GM23338 (cell line): Measurements from ENCODE around the gene EPRS1. TPM values are rescaled to one million over a fixed set of nuclear protein-coding genes. Genes with fewer than 3 reads are reported as not detected.

ENCODE experiments used
- ATAC-seq: fragments of 200-7000 bp; cut with Tn5 transposase; 3 replicates; pipeline ENCODE4 v1.9.1; 2020
- DNase-seq: peaks from one replicate; pipeline ENCODE4 v3.0.0-alpha.2; 2015; ENCODE audit warnings: low spot score
- H2AFZ ChIP-seq: fragments of 200-600 bp; sonication (generic); 2 replicates; pipeline ENCODE4 v1.8.0; 2016; ENCODE audit warnings: antibody characterized with exemption, mild to moderate bottlenecking, moderate library complexity
- H3F3A ChIP-seq: fragments of 200-600 bp; sonication (generic); replicated peaks from 2 replicates; pipeline ENCODE4 v1.8.0; 2017; ENCODE audit warnings: antibody characterized with exemption, mixed run types, low read depth
- H3K27ac ChIP-seq: fragments of 200-600 bp; sonication (generic); 2 replicates; pipeline ENCODE4 v1.6.1; 2016; ENCODE audit warnings: low read depth
- H3K27me3 ChIP-seq: fragments of 200-600 bp; sonication (generic); 2 replicates; pipeline ENCODE4 v1.8.0; 2016; ENCODE audit warnings: mild to moderate bottlenecking, mixed run types, moderate library complexity; ENCODE audit not compliant: insufficient read depth
- H3K36me3 ChIP-seq: fragments of 200-600 bp; sonication (generic); 2 replicates; pipeline ENCODE4 v1.8.0; 2016; ENCODE audit warnings: mild to moderate bottlenecking; ENCODE audit not compliant: insufficient read depth
- H3K4me1 ChIP-seq: fragments of 200-600 bp; sonication (generic); 2 replicates; pipeline ENCODE4 v1.8.0; 2016; ENCODE audit warnings: mild to moderate bottlenecking, moderate library complexity; ENCODE audit not compliant: insufficient read depth
- H3K4me2 ChIP-seq: fragments of 200-600 bp; sonication (generic); 2 replicates; pipeline ENCODE4 v1.7.1; 2017; ENCODE audit warnings: mixed run types
- H3K4me3 ChIP-seq: fragments of 200-600 bp; sonication (generic); 2 replicates; pipeline ENCODE4 v1.6.1; 2016; ENCODE audit warnings: mixed run types
- H3K79me2 ChIP-seq: fragments of 200-600 bp; sonication (generic); replicated peaks from 2 replicates; pipeline ENCODE4 v1.8.0; 2017; ENCODE audit warnings: mild to moderate bottlenecking; ENCODE audit not compliant: insufficient read depth
- H3K9me2 ChIP-seq: fragments of 200-600 bp; sonication (generic); 2 replicates; pipeline ENCODE4 v1.8.0; 2017; ENCODE audit not compliant: insufficient read depth
- H4K20me1 ChIP-seq: fragments of 200-600 bp; sonication (generic); replicated peaks from 2 replicates; pipeline ENCODE4 v1.8.0; 2017; ENCODE audit warnings: mild to moderate bottlenecking; ENCODE audit not compliant: insufficient read depth
- H3K27ac Mint-ChIP-seq: 2 replicates; pipeline ENCODE4 v1.8.0; 2020; ENCODE audit warnings: inconsistent platforms, mild to moderate bottlenecking, moderate library complexity, mixed read lengths
- H3K27me3 Mint-ChIP-seq: 3 replicates; pipeline ENCODE4 v1.8.0; 2022; ENCODE audit warnings: low read depth, mild to moderate bottlenecking, moderate library complexity, mixed read lengths, inconsistent platforms; ENCODE audit not compliant: insufficient read depth, poor library complexity
- H3K36me3 Mint-ChIP-seq: 3 replicates; pipeline ENCODE4 v1.8.0; 2021; ENCODE audit warnings: low read depth, mild to moderate bottlenecking, inconsistent platforms, moderate library complexity, mixed read lengths
- H3K4me1 Mint-ChIP-seq: 3 replicates; pipeline ENCODE4 v1.8.0; 2020; ENCODE audit warnings: mild to moderate bottlenecking, inconsistent platforms, mixed read lengths
- H3K4me3 Mint-ChIP-seq: 3 replicates; pipeline ENCODE4 v1.8.0; 2021; ENCODE audit warnings: moderate library complexity, mild to moderate bottlenecking, inconsistent platforms, mixed read lengths
- H3K9me3 Mint-ChIP-seq: 3 replicates; pipeline ENCODE4 v1.8.0; 2020; ENCODE audit warnings: moderate library complexity, mild to moderate bottlenecking, inconsistent platforms, mixed read lengths
- EZH2phosphoT487 ChIP-seq: fragments of 200-600 bp; sonication (generic); IDR thresholded peaks from one replicate; pipeline ENCODE4 v1.8.1; 2018; ENCODE audit warnings: antibody characterized with exemption; ENCODE audit not compliant: unreplicated experiment
- JUNB ChIP-seq: IDR thresholded peaks from one replicate; pipeline ENCODE4 v1.6.1; 2016; ENCODE audit warnings: antibody characterized with exemption; ENCODE audit not compliant: unreplicated experiment
- NANOG ChIP-seq: IDR thresholded peaks from 2 replicates; pipeline ENCODE4 v1.6.1; 2016; ENCODE audit warnings: antibody characterized with exemption, borderline replicate concordance
- STAT1 ChIP-seq: IDR thresholded peaks from one replicate; pipeline ENCODE4 v1.6.1; 2016; ENCODE audit warnings: antibody characterized with exemption; ENCODE audit not compliant: unreplicated experiment
- ZNF114 ChIP-seq: fragments of 250-450 bp; sonication (Bioruptor Pico); IDR thresholded peaks from 2 replicates; pipeline ENCODE4 v1.5.0; 2020; ENCODE audit warnings: mild to moderate bottlenecking, moderate library complexity
- polyA plus RNA-seq: library from polyadenylated mRNA; unstranded; fragments of >200 nt; fragmentation: Nextera tagmentation; extraction: Ambion mirVana; gene quantifications from 2 replicates; pipeline ENCODE4 v1.2.1, GENCODE V29; 2016
- total RNA-seq: library from RNA; depleted of rRNA; stranded (reverse); fragments of >200 nt; shearing (Covaris generic); gene quantifications from 2 replicates; pipeline ENCODE4 v1.2.3, GENCODE V29; 2014
- TF ChIP-seq, protein P1 (sequence below), 2 experiments: fragments of 200-600 bp in 1 of 2; sonication (generic) in 1 of 2; conservative IDR thresholded peaks; 2 replicates each; pipeline versions ENCODE4 v1.5.1 to v1.6.1; 2016 to 2017; ENCODE audit warnings: antibody characterized with exemption in 2 of 2, low read depth in 2 of 2, mild to moderate bottlenecking in 2 of 2, moderate library complexity in 1 of 2
- TF ChIP-seq, protein P2 (sequence below): IDR thresholded peaks from 2 replicates; pipeline ENCODE4 v1.6.1; 2016; ENCODE audit warnings: antibody characterized with exemption

The EPRS1 gene
- total and polyA plus RNA-seq, 2 experiments from 2014 or later, result 133 to 158 TPM

DNA sequence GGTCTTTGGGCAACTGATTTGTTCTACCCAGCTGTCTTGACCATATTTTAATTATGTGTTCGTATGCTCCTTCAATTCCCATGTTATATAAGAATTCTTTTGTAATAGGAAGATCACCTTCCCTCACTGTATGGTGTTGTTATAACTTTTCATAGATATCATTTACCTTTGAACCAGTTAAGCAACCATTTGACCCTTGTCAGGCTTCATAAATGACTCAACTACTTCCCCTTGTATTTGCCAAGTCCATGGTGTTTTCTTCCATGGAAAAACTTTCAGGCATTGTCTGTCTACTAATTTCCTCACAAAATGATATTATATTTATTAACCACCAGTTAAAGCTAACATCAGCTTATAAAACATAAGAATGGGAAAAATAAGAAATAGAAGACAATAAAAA lies 38.2 kb upstream of the EPRS1 start:
- peaks cover 3% of the 10 kb centered on the region for H3K27me3 Mint-ChIP-seq
- no peak overlapping the region for H2AFZ ChIP-seq
- no peaks in the 10 kb centered on the region for H3K4me1 Mint-ChIP-seq
- no peaks in the 10 kb centered on the region for H3F3A ChIP-seq
- H3K27ac ChIP-seq, result no peak overlapping the region
- no peak overlapping the region for H3K4me2 ChIP-seq
- H3K9me3 Mint-ChIP-seq, result no peaks in the 10 kb centered on the region
- no peaks in the 10 kb centered on the region for H3K36me3 Mint-ChIP-seq
- H3K9me2 ChIP-seq, result no peaks in the 10 kb centered on the region
- ATAC-seq (no peak), DNase-seq (no peak)
- H3K27ac Mint-ChIP-seq, result no peak overlapping the region
- no peaks in the 10 kb centered on the region for H3K27me3 ChIP-seq
- no peak overlapping the region for H3K4me3 Mint-ChIP-seq
- TF ChIP-seq, protein P1, sequence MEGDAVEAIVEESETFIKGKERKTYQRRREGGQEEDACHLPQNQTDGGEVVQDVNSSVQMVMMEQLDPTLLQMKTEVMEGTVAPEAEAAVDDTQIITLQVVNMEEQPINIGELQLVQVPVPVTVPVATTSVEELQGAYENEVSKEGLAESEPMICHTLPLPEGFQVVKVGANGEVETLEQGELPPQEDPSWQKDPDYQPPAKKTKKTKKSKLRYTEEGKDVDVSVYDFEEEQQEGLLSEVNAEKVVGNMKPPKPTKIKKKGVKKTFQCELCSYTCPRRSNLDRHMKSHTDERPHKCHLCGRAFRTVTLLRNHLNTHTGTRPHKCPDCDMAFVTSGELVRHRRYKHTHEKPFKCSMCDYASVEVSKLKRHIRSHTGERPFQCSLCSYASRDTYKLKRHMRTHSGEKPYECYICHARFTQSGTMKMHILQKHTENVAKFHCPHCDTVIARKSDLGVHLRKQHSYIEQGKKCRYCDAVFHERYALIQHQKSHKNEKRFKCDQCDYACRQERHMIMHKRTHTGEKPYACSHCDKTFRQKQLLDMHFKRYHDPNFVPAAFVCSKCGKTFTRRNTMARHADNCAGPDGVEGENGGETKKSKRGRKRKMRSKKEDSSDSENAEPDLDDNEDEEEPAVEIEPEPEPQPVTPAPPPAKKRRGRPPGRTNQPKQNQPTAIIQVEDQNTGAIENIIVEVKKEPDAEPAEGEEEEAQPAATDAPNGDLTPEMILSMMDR (conservative IDR thresholded peaks at IDR 0.05; ENCODE audit: low read depth in 2 of 2), result no peak
- H3K36me3 ChIP-seq, result no peaks in the 10 kb centered on the region
- 0 out of 2 replicates have a peak, but pooled peaks cover 5% of the 10 kb centered on the region for H4K20me1 ChIP-seq
- no peaks in the 10 kb centered on the region for H3K4me1 ChIP-seq
- peaks cover 11% of the 10 kb centered on the region; the same call in 1 of the 2 replicates for H3K79me2 ChIP-seq
- no peak overlapping the region for H3K4me3 ChIP-seq

GRCh38 chr1:220077887-220078286 lies 31.6 kb upstream of the EPRS1 start:
- H3K4me1 ChIP-seq, result no peaks in the 10 kb centered on the region
- Mint-ChIP-seq H3K4me3 (no peak overlapping the region), H3K27ac (no peak overlapping the region), H3K4me1 (no peaks in the 10 kb centered on the region), H3K27me3 (no peaks in the 10 kb centered on the region), H3K9me3 (no peaks in the 10 kb centered on the region), H3K36me3 (no peaks in the 10 kb centered on the region; the same call in 2 of the 3 replicates)
- no peak overlapping the region for H3K4me3 ChIP-seq
- H2AFZ ChIP-seq, result no peak overlapping the region
- DNase-seq, result no peak
- no peaks in the 10 kb centered on the region for H3K27me3 ChIP-seq
- no peaks in the 10 kb centered on the region for H3F3A ChIP-seq
- H4K20me1 ChIP-seq, result 0 out of 2 replicates have a peak, but pooled peaks cover 9% of the 10 kb centered on the region
- no peak overlapping the region for H3K4me2 ChIP-seq
- no peak for TF ChIP-seq JUNB
- H3K9me2 ChIP-seq, result no peaks in the 10 kb centered on the region
- H3K36me3 ChIP-seq, result 0 out of 2 replicates have a peak, but pooled peaks cover 2% of the 10 kb centered on the region
- ATAC-seq, result no peak
- 0 out of 2 replicates have a peak, but pooled peaks cover 3% of the 10 kb centered on the region for H3K79me2 ChIP-seq
- no peak overlapping the region for H3K27ac ChIP-seq

DNA sequence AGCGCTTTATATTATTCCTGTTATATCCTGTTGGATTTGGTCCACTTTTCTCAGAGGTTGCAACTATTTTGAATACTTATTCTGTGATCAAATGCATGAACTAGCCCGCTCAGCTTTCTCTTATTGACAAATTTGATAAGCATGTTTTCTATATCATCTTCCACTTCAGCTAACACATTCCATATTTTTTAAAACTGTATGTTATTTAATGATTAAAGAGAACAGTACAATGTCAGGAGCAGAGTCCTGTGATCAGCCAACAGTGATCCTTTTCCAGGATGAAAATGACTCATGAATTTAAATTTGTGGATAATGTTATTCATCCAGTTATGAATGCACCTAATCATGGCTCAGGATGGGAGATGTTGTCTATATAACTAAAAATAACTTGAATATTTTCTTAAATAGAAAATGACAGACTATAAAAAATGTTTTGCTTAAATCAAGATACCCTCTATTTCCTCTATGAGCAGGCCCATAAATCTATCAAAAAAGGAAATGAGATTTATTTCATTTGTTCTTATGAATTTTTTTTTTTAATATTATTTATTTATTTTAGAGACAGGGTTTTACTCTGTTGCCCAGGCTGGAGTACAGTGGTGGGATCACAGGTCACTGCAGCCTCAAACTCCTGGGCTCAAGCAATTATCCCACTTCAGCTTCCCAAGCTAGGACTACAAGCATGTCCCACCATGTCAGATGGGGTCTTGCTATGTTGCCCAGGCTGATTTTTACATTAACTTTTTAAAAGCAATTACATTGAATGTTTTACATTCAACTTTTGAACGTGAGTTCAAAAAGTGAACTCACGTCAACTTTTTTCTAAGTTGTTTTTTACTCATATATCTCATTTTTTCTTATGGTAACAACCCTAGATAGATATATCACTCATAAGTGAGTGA lies 30.8 kb upstream of the EPRS1 start:
- Mint-ChIP-seq H3K4me3 (no peak overlapping the region), H3K27ac (no peak overlapping the region), H3K9me3 (no peaks in the 10 kb centered on the region), H3K4me1 (no peaks in the 10 kb centered on the region), H3K27me3 (no peaks in the 10 kb centered on the region), H3K36me3 (peaks cover 6% of the 10 kb centered on the region; the same call in 2 of the 3 replicates)
- H3F3A ChIP-seq, result no peaks in the 10 kb centered on the region
- no peak overlapping the region for H2AFZ ChIP-seq
- H3K36me3 ChIP-seq, result peaks cover 8% of the 10 kb centered on the region
- no peak overlapping the region for H3K4me3 ChIP-seq
- 0 out of 2 replicates have a peak, but pooled peaks cover 4% of the 10 kb centered on the region for H4K20me1 ChIP-seq
- DNase-seq (no peak), ATAC-seq (no peak)
- no peaks in the 10 kb centered on the region for H3K27me3 ChIP-seq
- no peak overlapping the region for H3K27ac ChIP-seq
- no peaks in the 10 kb centered on the region for H3K4me1 ChIP-seq
- 0 out of 2 replicates have a peak, but pooled peaks cover 3% of the 10 kb centered on the region for H3K79me2 ChIP-seq
- H3K9me2 ChIP-seq, result no peaks in the 10 kb centered on the region
- H3K4me2 ChIP-seq, result no peak overlapping the region
- TF ChIP-seq, protein P1 (conservative IDR thresholded peaks at IDR 0.05; ENCODE audit: low read depth in 2 of 2), result no peak
- no peak for TF ChIP-seq NANOG
- TF ChIP-seq STAT1, result no peak
- TF ChIP-seq, protein P2, sequence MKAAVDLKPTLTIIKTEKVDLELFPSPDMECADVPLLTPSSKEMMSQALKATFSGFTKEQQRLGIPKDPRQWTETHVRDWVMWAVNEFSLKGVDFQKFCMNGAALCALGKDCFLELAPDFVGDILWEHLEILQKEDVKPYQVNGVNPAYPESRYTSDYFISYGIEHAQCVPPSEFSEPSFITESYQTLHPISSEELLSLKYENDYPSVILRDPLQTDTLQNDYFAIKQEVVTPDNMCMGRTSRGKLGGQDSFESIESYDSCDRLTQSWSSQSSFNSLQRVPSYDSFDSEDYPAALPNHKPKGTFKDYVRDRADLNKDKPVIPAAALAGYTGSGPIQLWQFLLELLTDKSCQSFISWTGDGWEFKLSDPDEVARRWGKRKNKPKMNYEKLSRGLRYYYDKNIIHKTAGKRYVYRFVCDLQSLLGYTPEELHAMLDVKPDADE, result no peak
- TF ChIP-seq EZH2phosphoT487, result no peak
- TF ChIP-seq ZNF114 (CRISPR knock-in tag), result no peak
